Measurements from ENCODE around the gene UNC79. TPM values are rescaled to one million over a fixed set of nuclear protein-coding genes. Genes with fewer than 3 reads are reported as not detected.

Gene UNC79
- total RNA-seq, 1 donor from 2014 or later = 0.29 TPM

DNA sequence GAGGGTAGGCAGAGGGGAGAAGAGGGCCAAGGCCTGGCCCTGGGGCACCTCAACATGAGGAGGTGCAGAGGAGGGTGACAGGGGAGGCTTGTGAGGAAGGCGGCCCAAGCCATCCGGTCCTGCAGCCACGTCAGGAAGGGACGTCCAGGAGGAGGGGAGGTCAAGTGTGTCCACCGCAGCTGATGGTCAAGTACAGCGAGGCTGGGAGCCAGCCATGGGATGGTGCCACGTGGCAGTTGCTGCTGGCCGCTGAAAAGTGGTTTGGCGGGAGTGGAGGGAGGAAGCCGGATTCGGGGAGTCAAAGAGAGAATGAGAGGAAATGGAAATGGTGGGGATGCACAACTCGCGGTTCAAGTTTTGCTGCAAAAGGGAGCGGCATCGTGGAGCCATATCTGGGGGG lies 316.4 kb downstream of the UNC79 start:
- no peak overlapping the region for H3K4me3 ChIP-seq (ENCODE audit: low read depth, low read length)
- TF ChIP-seq, protein P1, sequence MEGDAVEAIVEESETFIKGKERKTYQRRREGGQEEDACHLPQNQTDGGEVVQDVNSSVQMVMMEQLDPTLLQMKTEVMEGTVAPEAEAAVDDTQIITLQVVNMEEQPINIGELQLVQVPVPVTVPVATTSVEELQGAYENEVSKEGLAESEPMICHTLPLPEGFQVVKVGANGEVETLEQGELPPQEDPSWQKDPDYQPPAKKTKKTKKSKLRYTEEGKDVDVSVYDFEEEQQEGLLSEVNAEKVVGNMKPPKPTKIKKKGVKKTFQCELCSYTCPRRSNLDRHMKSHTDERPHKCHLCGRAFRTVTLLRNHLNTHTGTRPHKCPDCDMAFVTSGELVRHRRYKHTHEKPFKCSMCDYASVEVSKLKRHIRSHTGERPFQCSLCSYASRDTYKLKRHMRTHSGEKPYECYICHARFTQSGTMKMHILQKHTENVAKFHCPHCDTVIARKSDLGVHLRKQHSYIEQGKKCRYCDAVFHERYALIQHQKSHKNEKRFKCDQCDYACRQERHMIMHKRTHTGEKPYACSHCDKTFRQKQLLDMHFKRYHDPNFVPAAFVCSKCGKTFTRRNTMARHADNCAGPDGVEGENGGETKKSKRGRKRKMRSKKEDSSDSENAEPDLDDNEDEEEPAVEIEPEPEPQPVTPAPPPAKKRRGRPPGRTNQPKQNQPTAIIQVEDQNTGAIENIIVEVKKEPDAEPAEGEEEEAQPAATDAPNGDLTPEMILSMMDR (conservative IDR thresholded peaks at IDR 0.05; ENCODE audit: low read depth, low read length) = no peak
- no peak for DNase-seq (ENCODE audit: low read depth)

DNA sequence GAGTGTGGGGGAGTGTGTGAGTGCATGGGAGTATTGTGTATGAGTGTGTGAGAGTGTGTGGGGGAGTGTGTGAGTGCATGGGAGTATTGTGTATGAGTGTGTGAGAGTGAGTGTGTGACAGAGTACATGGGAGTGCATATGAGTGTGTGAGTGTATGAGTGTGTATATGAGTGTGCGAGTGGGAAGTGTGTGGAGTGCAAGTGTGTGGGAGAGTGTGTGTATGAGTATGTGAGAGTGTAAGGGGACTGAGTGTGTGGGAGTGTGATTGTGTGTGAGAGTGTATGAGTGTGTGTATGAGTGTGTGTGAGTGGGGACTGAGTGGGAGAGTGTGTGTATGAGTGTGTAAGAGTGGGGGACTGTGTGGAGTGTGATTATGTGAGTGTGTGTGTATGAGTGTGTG lies 316.8 kb downstream of the UNC79 start:
- no peak overlapping the region for H3K4me3 ChIP-seq (ENCODE audit: low read depth, low read length)
- TF ChIP-seq, protein P1 (conservative IDR thresholded peaks at IDR 0.05; ENCODE audit: low read depth, low read length) = no peak
- no peak for DNase-seq (ENCODE audit: low read depth)

DNA sequence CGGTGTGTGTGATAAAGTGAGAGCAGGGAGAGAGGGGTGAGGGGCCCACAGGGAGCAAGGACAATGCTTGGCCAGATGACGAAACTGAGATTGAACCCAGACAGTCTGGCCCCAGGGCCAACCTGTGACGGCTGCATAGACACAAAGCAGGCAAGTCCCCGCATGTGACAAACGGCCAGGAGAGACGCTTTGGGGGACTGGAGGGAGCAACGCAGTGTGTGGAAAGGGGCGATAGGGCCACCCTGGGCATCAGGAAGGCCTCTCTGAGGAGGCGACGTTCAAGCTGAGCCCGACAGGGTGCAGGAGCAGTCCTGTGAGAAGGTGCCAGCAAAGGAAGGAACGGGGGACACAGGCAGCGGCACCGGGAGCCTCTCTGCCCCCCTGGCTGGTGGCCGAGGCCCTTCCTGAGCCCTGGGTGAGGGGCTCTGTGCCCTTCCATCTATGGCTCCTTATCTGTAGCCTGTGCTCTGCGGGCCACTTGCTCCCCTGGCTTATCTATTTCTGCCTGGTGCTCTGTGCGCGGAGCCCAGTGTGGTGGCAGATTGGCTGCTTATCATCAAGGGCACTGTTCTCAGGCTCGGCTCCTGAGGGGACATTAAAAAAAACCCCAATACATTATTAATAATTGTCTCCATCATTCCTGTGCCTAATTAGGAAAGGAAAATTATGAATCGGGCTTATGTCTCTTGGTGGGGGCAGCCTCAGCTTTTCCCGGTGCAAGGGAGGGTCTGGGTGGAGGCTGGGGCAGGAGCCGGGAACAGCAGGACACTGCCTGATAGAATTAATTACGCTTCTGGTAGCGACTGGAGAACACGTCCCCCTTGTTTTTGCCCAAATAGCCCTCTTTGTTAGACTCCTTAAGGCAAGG lies 317.7 kb downstream of the UNC79 start:
- TF ChIP-seq, protein P1 (conservative IDR thresholded peaks at IDR 0.05; ENCODE audit: low read depth, low read length) = no peak
- DNase-seq (ENCODE audit: low read depth) = no peak
- H3K4me3 ChIP-seq (ENCODE audit: low read depth, low read length) = no peak overlapping the region

DNA sequence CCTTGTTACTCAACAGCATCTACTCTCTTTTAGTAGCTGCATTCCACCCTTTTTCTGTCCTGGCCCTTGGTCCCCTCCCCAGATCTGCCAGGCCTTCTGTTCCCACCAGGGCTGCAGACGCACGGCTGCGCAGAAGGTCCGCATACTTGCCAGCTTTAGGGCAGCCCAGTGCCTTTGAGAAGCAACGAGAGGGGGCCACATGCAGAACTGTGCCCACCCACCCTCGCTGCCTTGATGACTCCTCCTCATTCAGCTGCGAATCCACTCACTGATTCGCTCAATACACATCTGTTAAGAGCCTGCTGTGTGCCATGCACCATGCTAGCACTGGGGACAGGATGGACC lies 318.3 kb downstream of the UNC79 start:
- no peak overlapping the region for H3K4me3 ChIP-seq (ENCODE audit: low read depth, low read length)
- DNase-seq (ENCODE audit: low read depth) = no peak
- TF ChIP-seq, protein P1 (conservative IDR thresholded peaks at IDR 0.05; ENCODE audit: low read depth, low read length) = no peak

DNA sequence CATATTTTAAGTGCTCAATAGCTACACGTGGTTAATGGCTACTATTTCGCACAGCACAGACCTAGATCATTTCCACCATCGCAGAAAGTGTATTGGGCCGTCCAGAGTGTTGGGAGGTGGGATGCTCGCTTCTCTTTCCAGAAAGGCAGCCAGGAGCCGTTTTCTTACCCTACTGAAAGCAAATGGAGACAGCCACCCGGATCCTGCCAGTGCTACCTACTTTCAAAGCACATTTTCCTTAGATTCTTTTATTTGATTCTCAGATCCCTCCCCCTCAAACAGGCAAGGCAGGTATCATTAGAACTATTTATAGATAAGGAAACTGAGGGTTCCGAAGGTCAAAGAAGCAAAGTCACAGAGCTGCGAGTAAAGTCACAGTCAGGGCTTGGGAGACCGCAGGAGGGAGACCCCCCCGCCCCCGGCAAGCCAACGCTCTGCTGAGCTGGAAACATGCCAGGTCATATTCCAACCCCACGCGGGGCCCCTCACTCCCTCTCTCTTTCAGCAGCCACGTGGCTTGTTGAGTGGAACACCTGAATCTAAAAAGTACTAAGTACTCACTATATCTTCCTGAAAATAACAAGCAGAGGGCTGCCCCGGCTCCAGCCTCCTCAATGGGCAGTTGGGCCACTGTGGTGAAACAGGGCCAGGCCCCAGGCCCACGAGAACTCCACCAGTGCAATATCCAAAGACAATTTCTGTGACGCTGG lies 321.4 kb downstream of the UNC79 start:
- no peak overlapping the region for H3K4me3 ChIP-seq (ENCODE audit: low read depth, low read length)

DNA sequence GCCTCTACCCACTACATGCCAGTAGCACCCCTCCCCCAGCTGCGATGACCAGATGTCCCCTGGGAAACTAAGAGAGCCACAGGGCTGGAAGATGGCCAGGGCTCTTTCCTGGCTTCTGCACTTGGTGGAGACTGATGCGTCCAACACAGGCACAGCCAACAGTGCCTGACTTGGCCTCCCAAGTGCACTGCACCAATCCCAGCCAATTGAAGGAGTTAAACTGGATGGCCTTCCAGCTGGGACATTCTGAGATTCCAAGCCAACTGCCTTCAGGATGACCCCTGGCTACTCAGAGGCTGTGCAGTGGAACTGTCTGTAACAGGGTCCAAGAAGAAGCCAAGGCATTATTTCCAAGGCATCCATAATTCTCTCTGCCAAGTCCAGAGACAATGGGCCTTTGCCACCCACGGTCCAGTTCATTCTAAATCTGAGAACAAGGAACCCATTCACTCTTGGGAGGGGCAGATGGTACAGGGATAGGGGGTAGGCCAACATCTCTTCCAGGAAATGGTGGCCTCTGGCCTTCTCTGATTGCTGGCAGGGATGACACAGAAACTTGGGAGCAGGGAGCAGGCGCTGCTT lies 322.3 kb downstream of the UNC79 start:
- H3K4me3 ChIP-seq (ENCODE audit: low read depth, low read length) = no peak overlapping the region
- DNase-seq (ENCODE audit: low read depth) = no peak
- TF ChIP-seq, protein P1 (conservative IDR thresholded peaks at IDR 0.05; ENCODE audit: low read depth, low read length) = no peak

More for the DNA sequence above, 321.4 kb downstream of the UNC79 start:
- no peak for DNase-seq (ENCODE audit: low read depth)
- TF ChIP-seq, protein P1 (conservative IDR thresholded peaks at IDR 0.05; ENCODE audit: low read depth, low read length) = no peak
